Measurements from ENCODE around the gene KCNRG. TPM values are rescaled to one million over a fixed set of nuclear protein-coding genes. Genes with fewer than 3 reads are reported as not detected.

Gene KCNRG
- total and polyA plus RNA-seq, 2 experiments from 2014 or later: 0.60 TPM; not detected in 1

- Mint-ChIP-seq H3K27me3 (ENCODE audit: insufficient read depth, low read depth, poor library complexity) (peaks cover 2% of the 10 kb centered on the region), H3K9me3 (no peaks in the 10 kb centered on the region), H3K4me1 (peaks cover 23% of the 10 kb centered on the region), H3K36me3 (ENCODE audit: low read depth) (peaks cover 61% of the 10 kb centered on the region), H3K27ac (no peak overlapping the region), H3K4me3 (no peak overlapping the region)
- Histone ChIP-seq H3K4me2 (no peak overlapping the region), H3K4me3 (no peak overlapping the region), H3K27me3 (ENCODE audit: insufficient read depth) (no peaks in the 10 kb centered on the region), H2AFZ (no peak overlapping the region), H3K4me1 (ENCODE audit: insufficient read depth) (peaks cover 11% of the 10 kb centered on the region), H3K9me2 (ENCODE audit: insufficient read depth) (no peaks in the 10 kb centered on the region), H3F3A (replicated peaks; ENCODE audit: low read depth) (no peaks in the 10 kb centered on the region), H4K20me1 (replicated peaks; ENCODE audit: insufficient read depth) (peaks cover 14% of the 10 kb centered on the region), H3K79me2 (replicated peaks; ENCODE audit: insufficient read depth) (peaks cover 29% of the 10 kb centered on the region), H3K27ac (ENCODE audit: low read depth) (peak overlapping the region; percentile 33; the same call in 1 of the 2 replicates), H3K36me3 (ENCODE audit: insufficient read depth) (no peaks in the 10 kb centered on the region)
- ATAC-seq (no peak), DNase-seq (ENCODE audit: low spot score) (no peak)
- no peak for TF ChIP-seq REST (IDR thresholded peaks at IDR 0.05; ENCODE audit: unreplicated experiment)
- TF ChIP-seq EZH2 (IDR thresholded peaks at IDR 0.05; ENCODE audit: low read depth, unreplicated experiment): no peak
- TF ChIP-seq, protein P1, sequence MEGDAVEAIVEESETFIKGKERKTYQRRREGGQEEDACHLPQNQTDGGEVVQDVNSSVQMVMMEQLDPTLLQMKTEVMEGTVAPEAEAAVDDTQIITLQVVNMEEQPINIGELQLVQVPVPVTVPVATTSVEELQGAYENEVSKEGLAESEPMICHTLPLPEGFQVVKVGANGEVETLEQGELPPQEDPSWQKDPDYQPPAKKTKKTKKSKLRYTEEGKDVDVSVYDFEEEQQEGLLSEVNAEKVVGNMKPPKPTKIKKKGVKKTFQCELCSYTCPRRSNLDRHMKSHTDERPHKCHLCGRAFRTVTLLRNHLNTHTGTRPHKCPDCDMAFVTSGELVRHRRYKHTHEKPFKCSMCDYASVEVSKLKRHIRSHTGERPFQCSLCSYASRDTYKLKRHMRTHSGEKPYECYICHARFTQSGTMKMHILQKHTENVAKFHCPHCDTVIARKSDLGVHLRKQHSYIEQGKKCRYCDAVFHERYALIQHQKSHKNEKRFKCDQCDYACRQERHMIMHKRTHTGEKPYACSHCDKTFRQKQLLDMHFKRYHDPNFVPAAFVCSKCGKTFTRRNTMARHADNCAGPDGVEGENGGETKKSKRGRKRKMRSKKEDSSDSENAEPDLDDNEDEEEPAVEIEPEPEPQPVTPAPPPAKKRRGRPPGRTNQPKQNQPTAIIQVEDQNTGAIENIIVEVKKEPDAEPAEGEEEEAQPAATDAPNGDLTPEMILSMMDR (conservative IDR thresholded peaks at IDR 0.05; ENCODE audit: low read depth in 2 of 2): no peak
- no peak for TF ChIP-seq ZNF331 (CRISPR knock-in tag; IDR thresholded peaks at IDR 0.05; ENCODE audit: low read depth)
- TF ChIP-seq POLR2AphosphoS5 (IDR thresholded peaks at IDR 0.05; ENCODE audit: low read depth): no peak
Measured at GRCh38 chr13:50011461-50011860, 3.8 kb upstream of the KCNRG start.

GRCh38 chr13:50012396-50013169 is 2.7 kb upstream of the KCNRG start:
- no peak for ATAC-seq
- no peak overlapping the region for H3K27ac ChIP-seq (ENCODE audit: low read depth)
- Mint-ChIP-seq H3K27ac (no peak overlapping the region), H3K27me3 (ENCODE audit: insufficient read depth, low read depth, poor library complexity) (peaks cover 2% of the 10 kb centered on the region), H3K4me1 (peaks cover 27% of the 10 kb centered on the region), H3K36me3 (ENCODE audit: low read depth) (peaks cover 54% of the 10 kb centered on the region), H3K4me3 (no peak overlapping the region), H3K9me3 (no peaks in the 10 kb centered on the region)
- no peaks in the 10 kb centered on the region for H3K9me2 ChIP-seq (ENCODE audit: insufficient read depth)
- H3K4me1 ChIP-seq (ENCODE audit: insufficient read depth): peaks cover 11% of the 10 kb centered on the region
- H3K4me3 ChIP-seq: no peak overlapping the region
- no peak overlapping the region for H2AFZ ChIP-seq
- H3K36me3 ChIP-seq (ENCODE audit: insufficient read depth): no peaks in the 10 kb centered on the region
- no peaks in the 10 kb centered on the region for H3K27me3 ChIP-seq (ENCODE audit: insufficient read depth)
- no peaks in the 10 kb centered on the region for H3F3A ChIP-seq (replicated peaks; ENCODE audit: low read depth)
- H4K20me1 ChIP-seq (replicated peaks; ENCODE audit: insufficient read depth): peaks cover 14% of the 10 kb centered on the region
- H3K79me2 ChIP-seq (replicated peaks; ENCODE audit: insufficient read depth): peaks cover 17% of the 10 kb centered on the region
- no peak for DNase-seq (ENCODE audit: low spot score)
- H3K4me2 ChIP-seq: no peak overlapping the region
- TF ChIP-seq ZNF331 (CRISPR knock-in tag; IDR thresholded peaks at IDR 0.05; ENCODE audit: low read depth) (no peak), REST (IDR thresholded peaks at IDR 0.05; ENCODE audit: unreplicated experiment) (no peak), ZNF114 (CRISPR knock-in tag; IDR thresholded peaks at IDR 0.05) (no peak)
